ENCODE results near the gene TRAF2.

GRCh38 chr9:136890661-136891060 is 4.3 kb downstream of the TRAF2 start:
- no peak for TF ChIP-seq CTCF (IDR thresholded peaks at IDR 0.05)
- no peak for TF ChIP-seq POLR2A (IDR thresholded peaks at IDR 0.05)
